ENCODE data around the gene COX4I1. TPM values are rescaled to one million over a fixed set of nuclear protein-coding genes. Genes with fewer than 3 reads are reported as not detected.
"Not testable (repeated sequence)": the region's sequence is repeated elsewhere in the genome, so short reads cannot be mapped to it uniquely, and the experiment has no call there.

The COX4I1 gene
- total RNA-seq, 2 experiments from 2014 or later = 515 to 543 TPM

GRCh38 chr16:85800321-85800669, 800 bp downstream of the COX4I1 start:
- intact Hi-C loops (cut with micrococcal nuclease) = no loop called here
- ChIA-PET CTCF (interaction anchor here (1.7 to 4.4 kb wide), 2 partner anchors 20 to 83 kb away, joined by 4 to 41 read pairs; no protein-coding TSS in a partner anchor), POLR2A (interaction anchor here (1.3 to 2.9 kb wide), 4 partner anchors 12 to 181 kb away, joined by 3 to 7 read pairs (median 5); partner anchors contain the start of gene IRF8)
- H3K27me3 Mint-ChIP-seq = no peaks in the 10 kb centered on the region
- TF ChIP-seq CTCF (IDR thresholded peaks at IDR 0.05) = no peak
- ATAC-seq (peak; percentile 15), DNase-seq (peak; percentile 51)
- peaks cover 59% of the 10 kb centered on the region for H3K4me1 Mint-ChIP-seq (ENCODE audit: low read depth)
- peak overlapping the region; percentile 86 for H3K4me3 Mint-ChIP-seq
- H3K9me3 Mint-ChIP-seq = no peaks in the 10 kb centered on the region
- H3K36me3 Mint-ChIP-seq (ENCODE audit: low read depth) = peaks cover 63% of the 10 kb centered on the region
- H3K27ac Mint-ChIP-seq = peak overlapping the region; percentile 90

DNA sequence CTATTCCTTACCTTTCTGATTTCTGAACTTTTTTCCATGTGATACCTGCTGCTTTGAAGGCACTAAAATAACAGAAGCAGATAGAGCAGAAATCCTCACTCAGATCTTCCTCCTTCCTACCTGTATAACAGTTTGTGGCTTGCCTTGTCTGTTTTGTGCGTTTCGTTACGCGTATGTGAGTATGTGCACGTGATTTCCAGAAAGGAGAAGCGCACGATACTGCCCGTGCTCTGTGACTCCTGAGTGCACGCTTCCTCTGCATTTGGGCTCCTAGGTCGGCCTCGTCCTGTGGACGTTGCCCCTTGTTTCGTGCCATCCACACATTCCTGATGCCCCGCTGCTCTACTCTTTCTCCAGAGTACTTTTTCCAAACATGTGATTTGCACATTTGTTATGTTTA, 4.1 kb downstream of the COX4I1 start:
- intact Hi-C loops (cut with micrococcal nuclease) = no loop called here
- ChIA-PET CTCF (interaction anchor here (0.9 to 4.4 kb wide), 3 partner anchors 17 to 145 kb away, joined by 3 to 41 read pairs (median 4); no protein-coding TSS in a partner anchor), POLR2A (interaction anchor here (1.0 kb wide), 1 partner anchor 11 kb away, joined by 4 read pairs; no protein-coding TSS in a partner anchor)
- Mint-ChIP-seq H3K4me1 (ENCODE audit: low read depth) (peaks cover 33% of the 10 kb centered on the region), H3K9me3 (no peaks in the 10 kb centered on the region), H3K36me3 (ENCODE audit: low read depth) (peaks cover 63% of the 10 kb centered on the region), H3K4me3 (no peak overlapping the region), H3K27me3 (no peaks in the 10 kb centered on the region), H3K27ac (no peak overlapping the region)
- ATAC-seq (no peak), DNase-seq (no peak)
- no peak for TF ChIP-seq CTCF (IDR thresholded peaks at IDR 0.05)

GRCh38 chr16:85805442-85806045, 6.0 kb downstream of the COX4I1 start:
- POLR2A ChIA-PET = interaction anchor here (1.0 to 1.5 kb wide), 3 partner anchors 15 to 97 kb away, joined by 3 to 5 read pairs (median 3); no protein-coding TSS in a partner anchor
- ATAC-seq = no peak
- H3K27me3 Mint-ChIP-seq = no peaks in the 10 kb centered on the region
- H3K9me3 Mint-ChIP-seq = no peaks in the 10 kb centered on the region
- DNase-seq = no peak
- TF ChIP-seq CTCF (IDR thresholded peaks at IDR 0.05) = no peak
- H3K27ac Mint-ChIP-seq = no peak overlapping the region
- peaks cover 58% of the 10 kb centered on the region for H3K36me3 Mint-ChIP-seq (ENCODE audit: low read depth)
- intact Hi-C loops (cut with micrococcal nuclease) = no loop called here
- H3K4me1 Mint-ChIP-seq (ENCODE audit: low read depth) = peaks cover 28% of the 10 kb centered on the region
- CTCF ChIA-PET = interaction anchor here (1.0 to 2.8 kb wide), 2 partner anchors 14 to 16 kb away, joined by 5 to 11 read pairs; no protein-coding TSS in a partner anchor
- no peak overlapping the region for H3K4me3 Mint-ChIP-seq

DNA sequence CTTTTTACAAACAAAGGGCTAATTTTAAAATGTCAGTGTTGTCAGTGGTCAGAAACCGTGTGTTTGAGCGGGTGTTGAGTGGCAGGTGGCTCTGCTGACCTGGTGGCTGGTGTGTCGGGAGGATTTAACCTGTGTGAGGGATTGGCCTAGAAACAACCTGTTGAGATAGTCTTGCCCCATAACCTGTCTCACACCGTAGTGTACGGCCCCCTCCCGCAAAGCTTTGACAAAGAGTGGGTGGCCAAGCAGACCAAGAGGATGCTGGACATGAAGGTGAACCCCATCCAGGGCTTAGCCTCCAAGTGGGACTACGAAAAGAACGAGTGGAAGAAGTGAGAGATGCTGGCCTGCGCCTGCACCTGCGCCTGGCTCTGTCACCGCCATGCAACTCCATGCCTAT, 7.0 kb downstream of the COX4I1 start:
- peaks cover 2% of the 10 kb centered on the region for H3K27me3 Mint-ChIP-seq
- intact Hi-C loops (cut with micrococcal nuclease) = no loop called here
- DNase-seq (no peak), ATAC-seq (no peak)
- TF ChIP-seq CTCF (IDR thresholded peaks at IDR 0.05) = no peak
- H3K36me3 Mint-ChIP-seq (ENCODE audit: low read depth) = peaks cover 49% of the 10 kb centered on the region
- peaks cover 20% of the 10 kb centered on the region for H3K4me1 Mint-ChIP-seq (ENCODE audit: low read depth)
- ChIA-PET POLR2A (no interaction called here), CTCF (interaction anchor here (2.8 kb wide), 1 partner anchor 15 kb away, joined by 11 read pairs; no protein-coding TSS in a partner anchor)
- no peak overlapping the region for H3K27ac Mint-ChIP-seq
- no peaks in the 10 kb centered on the region for H3K9me3 Mint-ChIP-seq
- no peak overlapping the region for H3K4me3 Mint-ChIP-seq

DNA sequence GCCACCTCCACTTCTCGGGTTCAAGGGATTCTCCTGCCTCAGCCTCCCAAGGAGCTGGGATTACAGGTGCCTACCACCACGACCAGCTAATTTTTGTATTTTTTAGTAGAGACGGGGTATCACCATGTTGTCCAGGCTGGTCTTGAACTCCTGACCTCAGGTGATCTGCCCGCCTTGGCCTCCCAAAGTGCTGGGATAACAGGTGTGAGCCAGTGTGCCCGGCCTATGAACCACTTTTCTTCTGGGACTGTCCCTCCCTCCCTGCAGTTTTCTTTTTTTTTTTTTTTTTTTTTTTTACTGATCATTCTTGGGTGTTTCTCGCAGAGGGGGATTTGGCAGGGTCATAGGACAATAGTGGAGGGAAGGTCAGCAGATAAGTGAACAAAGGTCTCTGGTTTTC, 7.8 kb downstream of the COX4I1 start:
- DNase-seq; H3K9me3 Mint-ChIP-seq; ATAC-seq; H3K4me3 Mint-ChIP-seq; H3K27me3 Mint-ChIP-seq; POLR2A ChIA-PET; H3K27ac Mint-ChIP-seq; intact Hi-C loops (cut with micrococcal nuclease): not testable (repeated sequence)
- H3K4me1 Mint-ChIP-seq (ENCODE audit: low read depth) = peaks cover 12% of the 10 kb centered on the region
- peaks cover 41% of the 10 kb centered on the region for H3K36me3 Mint-ChIP-seq (ENCODE audit: low read depth)
- CTCF ChIA-PET = interaction anchor here (2.8 kb wide), 1 partner anchor 14 kb away, joined by 11 read pairs; no protein-coding TSS in a partner anchor

- ATAC-seq, CTCF ChIA-PET: not testable (repeated sequence)
These were observed 8.6 kb downstream of the COX4I1 start for GRCh38 chr16:85808104-85808503.

More at GRCh38 chr16:85808104-85808503, 8.6 kb downstream of the COX4I1 start:
- DNase-seq; H3K9me3 Mint-ChIP-seq; H3K27ac Mint-ChIP-seq; intact Hi-C loops (cut with micrococcal nuclease); H3K4me3 Mint-ChIP-seq; POLR2A ChIA-PET: not testable (repeated sequence)
- Mint-ChIP-seq H3K27me3 (peaks cover 11% of the 10 kb centered on the region), H3K36me3 (ENCODE audit: low read depth) (peaks cover 34% of the 10 kb centered on the region), H3K4me1 (ENCODE audit: low read depth) (peaks cover 10% of the 10 kb centered on the region)

Data from activated CD8-positive, alpha-beta T cell treated with anti-CD3 and anti-CD28 coated beads for 36 hours (primary cell).